H1 (cell line): Measurements from ENCODE around the gene ILF3.

Source experiments
- CHD1 ChIP-seq: IDR thresholded peaks from 2 replicates; pipeline ENCODE4 v1.6.1; 2012; ENCODE audit warnings: low read depth, low read length, improper control_type of control experiment
- EP300 ChIP-seq, 2 experiments: IDR thresholded peaks; 1 replicate in 1 of 2; 2 replicates in 1 of 2; pipeline ENCODE4 v1.6.1; 2011 to 2012; ENCODE audit warnings: low read depth in 2 of 2, low read length in 2 of 2, mild to moderate bottlenecking in 2 of 2, borderline replicate concordance in 1 of 2, inconsistent platforms in 1 of 2, moderate library complexity in 1 of 2
- NANOG ChIP-seq: IDR thresholded peaks from 2 replicates; pipeline ENCODE4 v1.6.1; 2011; ENCODE audit warnings: low read length, low read depth, mild to moderate bottlenecking, inconsistent platforms; ENCODE audit not compliant: insufficient read depth, poor library complexity, severe bottlenecking
- POLR2A ChIP-seq, 2 experiments: IDR thresholded peaks; 1 replicate in 1 of 2; 2 replicates in 1 of 2; pipeline ENCODE4 v1.6.1; 2011; ENCODE audit warnings: low read depth in 2 of 2, low read length in 2 of 2, mild to moderate bottlenecking in 2 of 2; ENCODE audit errors: control extremely low read depth in 1 of 2
- POLR2AphosphoS5 ChIP-seq: IDR thresholded peaks from 2 replicates; pipeline ENCODE4 v1.6.1; 2011; ENCODE audit warnings: low read depth, low read length
- RFX5 ChIP-seq: IDR thresholded peaks from 2 replicates; pipeline ENCODE4 v1.6.1; 2011; ENCODE audit warnings: low read depth, low read length, improper control_type of control experiment, borderline replicate concordance
- TAF1 ChIP-seq: IDR thresholded peaks from 2 replicates; pipeline ENCODE4 v1.6.1; 2011; ENCODE audit warnings: mild to moderate bottlenecking, low read depth, low read length
- YY1 ChIP-seq: IDR thresholded peaks from 2 replicates; pipeline ENCODE4 v1.6.1; 2011; ENCODE audit warnings: low read depth, mild to moderate bottlenecking, low read length
- TF ChIP-seq, protein P1 (sequence below), 3 experiments: IDR thresholded peaks; 1 replicate in 2 of 3; 2 replicates in 1 of 3; pipeline versions ENCODE4 v1.5.1 to v1.6.1; 2011; ENCODE audit warnings: low read length in 3 of 3, mild to moderate bottlenecking in 3 of 3, inconsistent platforms in 2 of 3, low read depth in 1 of 3, moderate library complexity in 1 of 3; ENCODE audit not compliant: insufficient read depth in 1 of 3; ENCODE audit errors: control extremely low read depth in 1 of 3
- TF ChIP-seq, protein P2 (sequence below): IDR thresholded peaks from 2 replicates; pipeline ENCODE4 v1.6.1; 2011; ENCODE audit warnings: low read depth, mild to moderate bottlenecking, low read length; ENCODE audit not compliant: insufficient read depth

DNA sequence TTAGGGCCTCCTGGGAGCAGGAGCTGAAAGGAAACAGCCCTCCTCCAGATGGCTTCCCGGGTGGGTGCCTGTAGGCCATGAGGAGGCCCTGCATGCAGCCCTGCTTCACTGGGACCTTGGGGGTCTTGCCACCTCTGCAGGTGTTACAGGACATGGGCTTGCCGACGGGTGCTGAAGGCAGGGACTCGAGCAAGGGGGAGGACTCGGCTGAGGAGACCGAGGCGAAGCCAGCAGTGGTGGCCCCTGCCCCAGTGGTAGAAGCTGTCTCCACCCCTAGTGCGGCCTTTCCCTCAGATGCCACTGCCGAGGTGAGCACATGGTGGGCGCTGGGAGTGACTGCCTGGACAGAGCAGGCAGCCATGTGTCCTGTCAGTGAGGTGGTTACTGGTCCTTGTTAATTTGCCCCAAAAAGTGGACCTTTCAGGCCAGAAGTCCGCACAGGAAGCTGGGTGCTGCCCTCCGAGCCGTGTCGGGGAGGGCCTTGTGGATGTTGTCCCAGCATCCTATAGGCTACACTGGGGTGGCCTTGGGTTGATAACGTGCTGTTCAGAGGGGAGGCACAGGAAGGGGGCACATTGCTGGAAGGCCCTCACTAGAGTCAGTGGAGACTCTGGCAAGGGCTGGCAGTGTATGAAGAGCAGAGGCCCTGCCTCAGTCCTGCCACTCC lies 28.4 kb downstream of the ILF3 start:
- TF ChIP-seq POLR2AphosphoS5 = peak; percentile 64; the same call in 1 of the 2 replicates
- TF ChIP-seq, protein P1, sequence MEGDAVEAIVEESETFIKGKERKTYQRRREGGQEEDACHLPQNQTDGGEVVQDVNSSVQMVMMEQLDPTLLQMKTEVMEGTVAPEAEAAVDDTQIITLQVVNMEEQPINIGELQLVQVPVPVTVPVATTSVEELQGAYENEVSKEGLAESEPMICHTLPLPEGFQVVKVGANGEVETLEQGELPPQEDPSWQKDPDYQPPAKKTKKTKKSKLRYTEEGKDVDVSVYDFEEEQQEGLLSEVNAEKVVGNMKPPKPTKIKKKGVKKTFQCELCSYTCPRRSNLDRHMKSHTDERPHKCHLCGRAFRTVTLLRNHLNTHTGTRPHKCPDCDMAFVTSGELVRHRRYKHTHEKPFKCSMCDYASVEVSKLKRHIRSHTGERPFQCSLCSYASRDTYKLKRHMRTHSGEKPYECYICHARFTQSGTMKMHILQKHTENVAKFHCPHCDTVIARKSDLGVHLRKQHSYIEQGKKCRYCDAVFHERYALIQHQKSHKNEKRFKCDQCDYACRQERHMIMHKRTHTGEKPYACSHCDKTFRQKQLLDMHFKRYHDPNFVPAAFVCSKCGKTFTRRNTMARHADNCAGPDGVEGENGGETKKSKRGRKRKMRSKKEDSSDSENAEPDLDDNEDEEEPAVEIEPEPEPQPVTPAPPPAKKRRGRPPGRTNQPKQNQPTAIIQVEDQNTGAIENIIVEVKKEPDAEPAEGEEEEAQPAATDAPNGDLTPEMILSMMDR (IDR thresholded peaks at IDR 0.05; ENCODE audit: control extremely low read depth in 1 of 3, insufficient read depth in 1 of 3, low read depth in 1 of 3, low read length in 3 of 3) = no peak
- TF ChIP-seq NANOG = no peak
- no peak for TF ChIP-seq EP300 (IDR thresholded peaks at IDR 0.05; ENCODE audit: borderline replicate concordance in 1 of 2, low read depth in 2 of 2, low read length in 2 of 2)
- TF ChIP-seq RFX5 = no peak
- no peak for TF ChIP-seq YY1
- no peak; a peak in 1 of 3 replicates for TF ChIP-seq POLR2A (IDR thresholded peaks at IDR 0.05; ENCODE audit: control extremely low read depth in 1 of 2, low read depth in 2 of 2, low read length in 2 of 2)
- no peak for TF ChIP-seq CHD1
- TF ChIP-seq, protein P2, sequence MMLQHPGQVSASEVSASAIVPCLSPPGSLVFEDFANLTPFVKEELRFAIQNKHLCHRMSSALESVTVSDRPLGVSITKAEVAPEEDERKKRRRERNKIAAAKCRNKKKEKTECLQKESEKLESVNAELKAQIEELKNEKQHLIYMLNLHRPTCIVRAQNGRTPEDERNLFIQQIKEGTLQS = no peak
- no peak for TF ChIP-seq TAF1
